H1 (cell line): ENCODE data around the gene ZC3H18. TPM values are rescaled to one million over a fixed set of nuclear protein-coding genes. Genes with fewer than 3 reads are reported as not detected.

Experiments
- CTCF ChIA-PET: fragments of 300-600 bp; sonication (Branson Sonifier 250); formaldehyde crosslinking; loops from one replicate; lab custom pipeline; 2021; ENCODE audit not compliant: partially characterized antibody; lab: Charles Lee
- POLR2A ChIA-PET: fragments of 300-600 bp; sonication (Branson Sonifier 250); formaldehyde crosslinking; loops from one replicate; lab custom pipeline; 2021; ENCODE audit warnings: inconsistent platforms; ENCODE audit not compliant: partially characterized antibody; lab: Charles Lee
- DNase-seq, 2 experiments: peaks; one replicate each; pipeline versions ENCODE4 v3.0.0 to v3.0.0-alpha.2; 2010 to 2022; ENCODE audit warnings: low spot score in 2 of 2, low read depth in 1 of 2, mixed read lengths in 1 of 2
- FAIRE-seq: peaks from 2 replicates; lab custom pipeline; 2011; peaks lifted over from hg19 to GRCh38; lab: Jason Lieb, UNC
- H2AFZ ChIP-seq: 2 replicates; pipeline ENCODE4 v1.8.1; 2012; ENCODE audit warnings: low read length, inconsistent platforms
- H2AK5ac ChIP-seq: 2 replicates; pipeline ENCODE4 v1.6.1; 2013; ENCODE audit warnings: low read depth, low read length
- H2BK120ac ChIP-seq: replicated peaks from 2 replicates; pipeline ENCODE3; 2013; ENCODE audit warnings: low read depth, low read length, inconsistent platforms
- H2BK12ac ChIP-seq: 2 replicates; pipeline ENCODE4 v1.6.1; 2013; ENCODE audit warnings: low read depth, low read length
- H2BK15ac ChIP-seq: 2 replicates; pipeline ENCODE4 v1.6.1; 2013; ENCODE audit warnings: low read length
- H2BK20ac ChIP-seq: 2 replicates; pipeline ENCODE4 v1.6.1; 2013; ENCODE audit warnings: low read length
- H2BK5ac ChIP-seq: 2 replicates; pipeline ENCODE4 v1.6.1; 2013; ENCODE audit warnings: low read depth, low read length
- H3K14ac ChIP-seq: 2 replicates; pipeline ENCODE4 v1.6.1; 2013; ENCODE audit warnings: inconsistent platforms; ENCODE audit not compliant: insufficient read length
- H3K18ac ChIP-seq: 2 replicates; pipeline ENCODE4 v1.6.1; 2013; ENCODE audit warnings: low read length; ENCODE audit errors: extremely low read depth
- H3K23ac ChIP-seq: 2 replicates; pipeline ENCODE4 v1.6.1; 2013; ENCODE audit warnings: inconsistent platforms; ENCODE audit not compliant: insufficient read length
- H3K23me2 ChIP-seq: 2 replicates; pipeline ENCODE4 v1.6.1; 2013; ENCODE audit warnings: low read depth, low read length
- H3K27ac ChIP-seq: 2 replicates; pipeline ENCODE4 v1.6.1; 2011; ENCODE audit warnings: low read depth, low read length, inconsistent platforms
- H3K27me3 ChIP-seq, 4 experiments: replicated peaks in 1 of 4; 1 replicate in 1 of 4; 2 replicates in 3 of 4; pipeline versions ENCODE4 v1.6.1 to v1.8.1; 2011 to 2013; ENCODE audit warnings: low read length in 3 of 4, mild to moderate bottlenecking in 3 of 4, inconsistent platforms in 2 of 4, mixed read lengths in 2 of 4, moderate library complexity in 1 of 4; ENCODE audit not compliant: control insufficient read depth in 3 of 4, insufficient read depth in 3 of 4; ENCODE audit errors: extremely low read depth in 1 of 4
- H3K36me3 ChIP-seq, 4 experiments: 2 replicates each; pipeline versions ENCODE4 v1.6.1 to v1.8.1; 2011 to 2013; ENCODE audit warnings: mild to moderate bottlenecking in 4 of 4, low read length in 3 of 4, moderate library complexity in 2 of 4, control low read depth in 1 of 4, inconsistent platforms in 1 of 4; ENCODE audit not compliant: insufficient read depth in 4 of 4, control insufficient read depth in 2 of 4
- H3K4ac ChIP-seq: replicated peaks from 2 replicates; pipeline ENCODE3; 2013; ENCODE audit warnings: low read length, low read depth, mixed read lengths, inconsistent platforms; ENCODE audit not compliant: insufficient read length
- H3K4me1 ChIP-seq, 4 experiments: replicated peaks in 1 of 4; 1 replicate in 1 of 4; 2 replicates in 3 of 4; pipeline versions ENCODE4 v1.6.1 to v1.8.1; 2011 to 2013; ENCODE audit warnings: low read length in 3 of 4, inconsistent platforms in 2 of 4, mixed read lengths in 1 of 4; ENCODE audit not compliant: insufficient read depth in 4 of 4, control insufficient read depth in 3 of 4
- H3K4me2 ChIP-seq, 2 experiments: 2 replicates each; pipeline versions ENCODE4 v1.6.1 to v1.8.1; 2011 to 2013; ENCODE audit warnings: low read depth in 2 of 2, low read length in 2 of 2, control low read depth in 1 of 2, inconsistent platforms in 1 of 2, mild to moderate bottlenecking in 1 of 2; ENCODE audit not compliant: insufficient read depth in 1 of 2
- H3K4me3 ChIP-seq, 4 experiments: fragments of 200-600, 300-600 bp in 1 of 4; sonication (generic), shearing (Covaris generic), sonication (Bioruptor Twin) in 1 of 4; 2 replicates each; pipeline versions ENCODE4 v1.5.1 to v1.8.1; 2011 to 2016; ENCODE audit warnings: low read length in 4 of 4, low read depth in 3 of 4, control low read depth in 2 of 4, inconsistent platforms in 2 of 4, mild to moderate bottlenecking in 2 of 4, mixed read lengths in 1 of 4, moderate library complexity in 1 of 4; ENCODE audit not compliant: insufficient read depth in 2 of 4; ENCODE audit errors: extremely low read depth in 1 of 4
- H3K56ac ChIP-seq: replicated peaks from 2 replicates; pipeline ENCODE3; 2013; ENCODE audit warnings: low read depth, mild to moderate bottlenecking, mixed read lengths, low read length, inconsistent platforms; ENCODE audit not compliant: insufficient read length
- H3K79me1 ChIP-seq: 2 replicates; pipeline ENCODE4 v1.6.1; 2013; ENCODE audit warnings: low read depth, low read length, control low read depth
- H3K79me2 ChIP-seq, 2 experiments: 2 replicates each; pipeline versions ENCODE4 v1.6.1 to v1.8.1; 2012 to 2013; ENCODE audit warnings: low read length in 2 of 2, mild to moderate bottlenecking in 2 of 2, inconsistent platforms in 1 of 2; ENCODE audit not compliant: insufficient read depth in 2 of 2, control insufficient read depth in 1 of 2
- H3K9ac ChIP-seq, 4 experiments: replicated peaks in 1 of 4; 1 replicate in 1 of 4; 2 replicates in 3 of 4; pipeline versions ENCODE4 v1.6.1 to v1.8.1; 2011 to 2013; ENCODE audit warnings: low read depth in 3 of 4, low read length in 3 of 4, control low read depth in 2 of 4, mild to moderate bottlenecking in 2 of 4, moderate library complexity in 2 of 4, inconsistent platforms in 1 of 4; ENCODE audit errors: extremely low read depth in 1 of 4
- H3K9me3 ChIP-seq, 2 experiments: 2 replicates each; pipeline versions ENCODE4 v1.6.1 to v1.8.1; 2012 to 2013; ENCODE audit warnings: mild to moderate bottlenecking in 2 of 2, moderate library complexity in 2 of 2, control low read depth in 1 of 2, inconsistent platforms in 1 of 2, low read depth in 1 of 2, low read length in 1 of 2, mixed read lengths in 1 of 2; ENCODE audit not compliant: insufficient read depth in 2 of 2
- H4K20me1 ChIP-seq, 2 experiments: replicated peaks in 1 of 2; 2 replicates each; pipeline versions ENCODE3 to v1.8.1; 2011 to 2013; ENCODE audit warnings: inconsistent platforms in 2 of 2, low read length in 2 of 2, mild to moderate bottlenecking in 1 of 2; ENCODE audit not compliant: insufficient read depth in 2 of 2, control insufficient read depth in 1 of 2
- H4K5ac ChIP-seq: 2 replicates; pipeline ENCODE4 v1.6.1; 2013; ENCODE audit warnings: low read length, low read depth, mixed read lengths, inconsistent platforms; ENCODE audit not compliant: insufficient read length
- H4K8ac ChIP-seq: 2 replicates; pipeline ENCODE4 v1.8.0; 2013; ENCODE audit warnings: mild to moderate bottlenecking, moderate library complexity, low read length, inconsistent platforms; ENCODE audit not compliant: insufficient read depth; ENCODE audit errors: extremely low read depth
- H4K91ac ChIP-seq: replicated peaks from 2 replicates; pipeline ENCODE3; 2013; ENCODE audit warnings: low read length, mixed read lengths, inconsistent platforms; ENCODE audit not compliant: insufficient read length
- CEBPB ChIP-seq: IDR thresholded peaks from 2 replicates; pipeline ENCODE4 v1.6.1; 2012; ENCODE audit warnings: low read depth, low read length
- WGBS, 2 experiments: shearing (Covaris generic) in 1 of 2; methylation state at CpG; one replicate each; pipeline versions ENCODE4 v1.1.6 to v1.1.7; 2013 to 2015; ENCODE audit warnings: low lambda C conversion rate in 2 of 2, mixed read lengths in 2 of 2, inconsistent platforms in 1 of 2, low coverage in 1 of 2, missing lambda C conversion rate in 1 of 2; ENCODE audit not compliant: insufficient replicate concordance in 2 of 2, insufficient coverage in 1 of 2, insufficient read length in 1 of 2; ENCODE audit errors: extremely low coverage in 1 of 2, missing lambda C conversion rate in 1 of 2; 5-methylcytosine and 5-hydroxymethylcytosine counted together
- polyA plus RNA-seq, 7 experiments: library from polyadenylated mRNA; depleted of rRNA in 3 of 7; stranded (reverse) in 5 of 7; unstranded in 2 of 7; fragments of >200 nt in 5 of 7; fragments of 200-250 nt in 2 of 7; gene quantifications; 1 replicate in 5 of 7; 2 replicates in 1 of 7; 4 replicates in 1 of 7; pipeline versions ENCODE4 v1.2.1 to v1.2.3, GENCODE V29; 2011 to 2013; ENCODE audit warnings: missing spikeins in 2 of 7, mixed read lengths in 2 of 7
- total RNA-seq: library from RNA; stranded (reverse); fragmentation: NEBNext Ultra II Directional; extraction: Animal tissue kit (Norgen Biotek cat#: 25700); gene quantifications from 2 replicates; pipeline ENCODE4 v1.2.1, GENCODE V29; 2021
- TF ChIP-seq, protein P1 (sequence below): IDR thresholded peaks from 2 replicates; pipeline ENCODE4 v1.6.1; 2012; ENCODE audit warnings: inconsistent platforms

ZC3H18 gene
- total and polyA plus RNA-seq, 2 of the 8 experiments (the other 6 are each of a cell fraction or from before 2014, with no cell fraction given) = 12.1 to 73.2 TPM

DNA sequence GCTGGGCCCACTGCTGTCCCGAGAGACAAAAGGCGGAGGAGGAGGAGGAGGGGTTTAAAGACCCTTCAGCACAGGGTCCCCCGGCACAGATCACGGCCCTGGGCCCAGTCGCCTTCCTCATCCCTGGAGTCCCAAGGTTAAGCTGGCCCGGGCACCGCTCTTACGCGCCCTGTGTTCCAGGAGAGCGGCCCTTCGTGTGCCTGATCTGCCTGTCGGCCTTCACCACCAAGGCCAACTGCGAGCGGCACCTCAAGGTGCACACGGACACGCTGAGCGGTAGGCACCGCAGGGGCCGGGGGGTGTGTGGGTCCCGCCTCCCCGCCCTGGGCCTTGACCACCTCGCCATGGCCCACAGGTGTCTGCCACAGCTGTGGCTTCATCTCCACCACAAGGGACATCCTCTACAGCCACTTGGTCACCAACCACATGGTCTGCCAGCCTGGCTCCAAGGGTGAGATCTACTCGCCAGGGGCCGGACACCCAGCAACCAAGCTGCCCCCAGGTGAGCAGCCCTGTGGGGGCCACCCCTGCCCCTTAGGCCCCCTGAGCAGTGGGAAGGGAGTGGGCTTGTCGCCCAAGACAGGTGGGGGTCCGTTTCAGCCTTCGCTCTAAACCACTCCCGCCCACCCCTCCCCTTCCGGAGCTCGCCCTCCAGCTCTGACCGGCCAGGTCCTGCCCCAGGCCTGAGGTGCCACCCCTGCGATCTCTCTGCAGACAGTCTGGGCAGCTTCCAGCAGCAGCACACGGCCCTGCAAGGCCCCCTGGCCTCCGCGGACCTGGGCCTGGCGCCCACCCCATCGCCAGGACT lies 37.6 kb upstream of the ZC3H18 start:
- Histone ChIP-seq H2BK120ac (no peak overlapping the region), H2BK15ac (0 out of 2 replicates have a peak overlapping the region, but pooled peaks have one; percentile 81), H3K14ac (no peak overlapping the region), H2BK12ac (0 out of 2 replicates have a peak overlapping the region, but pooled peaks have one; percentile 43), H4K8ac (peak overlapping the region; percentile 35), H3K79me1 (0 out of 2 replicates have a peak, but pooled peaks cover 4% of the 10 kb centered on the region), H3K36me3 (no peaks in the 10 kb centered on the region; a peak in 1 of 8 replicates), H3K27ac (no peak overlapping the region), H3K79me2 (no peaks in the 10 kb centered on the region), H4K20me1 (peaks cover 0 to 16% of the 10 kb centered on the region in 2 experiments), H3K23ac (no peak overlapping the region), H3K23me2 (peaks cover 10% of the 10 kb centered on the region; the same call in 1 of the 2 replicates), H4K91ac (no peak overlapping the region), H2AK5ac (no peak overlapping the region; the same call in 1 of the 2 replicates), H2BK5ac (no peak overlapping the region), H3K9me3 (no peaks in the 10 kb centered on the region), H3K18ac (no peak overlapping the region; the same call in 1 of the 2 replicates), H2BK20ac (no peak overlapping the region), H3K9ac (peak overlapping the region in 3 of 4 experiments; percentile 30 to 64 (median 35); a peak in 3 of 7 replicates), H3K4me3 (peak overlapping the region; percentile 24 to 87 (median 50); a peak in 7 of 8 replicates), H4K5ac (no peak overlapping the region), H2AFZ (no peak overlapping the region), H3K4ac (no peak overlapping the region), H3K56ac (no peak overlapping the region), H3K27me3 (no peaks in the 10 kb centered on the region; a peak in 2 of 7 replicates), H3K4me1 (peaks cover 0 to 15% (median 5%) of the 10 kb centered on the region in 4 experiments; a peak in 6 of 7 replicates), H3K4me2 (peak overlapping the region; percentile 30 to 72)
- FAIRE-seq (no peak), DNase-seq (no peak)
- ChIA-PET POLR2A (interaction anchor here (1.0 to 2.6 kb wide), 6 partner anchors 10 to 582 kb away, joined by 3 to 9 read pairs (median 4); partner anchors contain the start of gene BANP), CTCF (interaction anchor here (0.8 to 2.0 kb wide), 5 partner anchors 26 to 94 kb away, joined by 3 to 9 read pairs (median 5); no protein-coding TSS in a partner anchor)
- 84% methylated on average over 33 of the region's 37 CpGs; no CpG with 5 or more reads in 1 of the 2 experiments for WGBS, 2 experiments
- TF ChIP-seq, protein P1, sequence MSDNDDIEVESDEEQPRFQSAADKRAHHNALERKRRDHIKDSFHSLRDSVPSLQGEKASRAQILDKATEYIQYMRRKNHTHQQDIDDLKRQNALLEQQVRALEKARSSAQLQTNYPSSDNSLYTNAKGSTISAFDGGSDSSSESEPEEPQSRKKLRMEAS = 0 out of 2 replicates have a peak, but pooled peaks have one; percentile 2
- TF ChIP-seq CEBPB = no peak
